SK-N-SH (cell line): Measurements from ENCODE around the gene CYP4F22. TPM values are rescaled to one million over a fixed set of nuclear protein-coding genes. Genes with fewer than 3 reads are reported as not detected.

Source experiments
- CTCF ChIA-PET: fragments of 300-600, 350-600 bp; formaldehyde crosslinking; extraction: SDS; loops from one replicate; lab custom pipeline; 2021; lab: Yijun Ruan, JAX
- POLR2A ChIA-PET: fragments of 350-600 bp; sonication (Branson Sonifier 250); formaldehyde crosslinking; extraction: SDS; loops from one replicate; lab custom pipeline; 2020; ENCODE audit warnings: antibody characterized with exemption, inconsistent platforms; lab: Yijun Ruan, JAX
- DNase-seq: peaks from one replicate; pipeline ENCODE4 v3.0.0; 2012
- H2AFZ ChIP-seq: fragments of 200-600 bp; sonication (generic); 2 replicates; pipeline ENCODE4 v1.8.1; 2016; ENCODE audit warnings: antibody characterized with exemption, mild to moderate bottlenecking, low read depth
- H3F3A ChIP-seq: fragments of 200-600 bp; sonication (generic); replicated peaks from 2 replicates; pipeline ENCODE3; 2016; ENCODE audit warnings: antibody characterized with exemption, mild to moderate bottlenecking; ENCODE audit not compliant: insufficient read depth
- H3K27ac ChIP-seq, 2 experiments: fragments of 200-500 bp in 1 of 2; fragments of 200-600 bp in 1 of 2; sonication (Bioruptor generic) in 1 of 2; sonication (generic), shearing (Covaris generic) in 1 of 2; 2 replicates each; pipeline versions ENCODE4 v1.5.1 to v1.6.1; 2014 to 2016; ENCODE audit warnings: low read depth in 2 of 2, inconsistent platforms in 1 of 2, low read length in 1 of 2, mild to moderate bottlenecking in 1 of 2, mixed read lengths in 1 of 2
- H3K27me3 ChIP-seq: fragments of 200-600 bp; sonication (generic), shearing (Covaris generic); 2 replicates; pipeline ENCODE4 v1.6.1; 2016; ENCODE audit warnings: mixed run types; ENCODE audit not compliant: insufficient read depth
- H3K36me3 ChIP-seq, 2 experiments: fragments of 200-500 bp in 1 of 2; fragments of 200-600 bp in 1 of 2; sonication (Bioruptor generic) in 1 of 2; sonication (generic) in 1 of 2; replicated peaks in 1 of 2; 2 replicates each; pipeline versions ENCODE3 to v1.5.1; 2014 to 2016; ENCODE audit warnings: low read length in 1 of 2, mild to moderate bottlenecking in 1 of 2; ENCODE audit not compliant: insufficient read depth in 2 of 2, control insufficient read depth in 1 of 2
- H3K4me1 ChIP-seq, 2 experiments: fragments of 200-500 bp in 1 of 2; fragments of 200-600 bp in 1 of 2; sonication (Bioruptor generic) in 1 of 2; sonication (generic), shearing (Covaris generic) in 1 of 2; 2 replicates each; pipeline versions ENCODE4 v1.5.1 to v1.6.1; 2014 to 2016; ENCODE audit warnings: low read depth in 1 of 2, low read length in 1 of 2, mixed run types in 1 of 2; ENCODE audit not compliant: insufficient read depth in 2 of 2, control insufficient read depth in 1 of 2
- H3K4me2 ChIP-seq: fragments of 200-600 bp; sonication (generic), shearing (Covaris generic); 2 replicates; pipeline ENCODE4 v1.6.1; 2017; ENCODE audit warnings: mixed run types
- H3K4me3 ChIP-seq, 2 experiments: fragments of 200-500 bp in 1 of 2; fragments of 200-600 bp in 1 of 2; sonication (Bioruptor generic) in 1 of 2; sonication (generic), shearing (Covaris generic) in 1 of 2; 2 replicates each; pipeline versions ENCODE4 v1.5.1 to v1.8.1; 2014 to 2016; ENCODE audit warnings: low read depth in 2 of 2, inconsistent platforms in 1 of 2, low read length in 1 of 2, mild to moderate bottlenecking in 1 of 2, mixed read lengths in 1 of 2, moderate library complexity in 1 of 2
- H3K79me2 ChIP-seq: fragments of 200-600 bp; sonication (generic); 2 replicates; pipeline ENCODE4 v1.8.1; 2017; ENCODE audit warnings: mild to moderate bottlenecking; ENCODE audit not compliant: insufficient read depth
- H3K9ac ChIP-seq: fragments of 200-600 bp; sonication (generic); 2 replicates; pipeline ENCODE4 v1.6.1; 2017; ENCODE audit warnings: mixed run types
- H3K9me2 ChIP-seq: fragments of 200-600 bp; sonication (generic); 2 replicates; pipeline ENCODE4 v1.6.1; 2017; ENCODE audit warnings: mixed run types
- H3K9me3 ChIP-seq: fragments of 200-600 bp; sonication (generic); 2 replicates; pipeline ENCODE4 v1.6.1; 2017; ENCODE audit warnings: mixed run types, mild to moderate bottlenecking, moderate library complexity
- H4K20me1 ChIP-seq: fragments of 200-600 bp; sonication (generic); 2 replicates; pipeline ENCODE4 v1.6.1; 2017; ENCODE audit warnings: mild to moderate bottlenecking, mixed run types; ENCODE audit not compliant: insufficient read depth
- MXI1 ChIP-seq: IDR thresholded peaks from 2 replicates; pipeline ENCODE4 v1.6.1; 2012; ENCODE audit warnings: mild to moderate bottlenecking, low read depth, low read length, improper control_type of control experiment
- REST ChIP-seq: IDR thresholded peaks from 2 replicates; pipeline ENCODE4 v1.6.1; 2012; ENCODE audit warnings: mild to moderate bottlenecking, low read depth, low read length, moderate library complexity
- SIN3A ChIP-seq: IDR thresholded peaks from 2 replicates; pipeline ENCODE4 v1.6.1; 2012; ENCODE audit warnings: low read depth, mild to moderate bottlenecking, low read length, moderate library complexity, borderline replicate concordance
- TEAD4 ChIP-seq: IDR thresholded peaks from 2 replicates; pipeline ENCODE4 v1.4.0; 2012; ENCODE audit warnings: mild to moderate bottlenecking, borderline replicate concordance; ENCODE audit not compliant: insufficient read depth
- USF1 ChIP-seq: IDR thresholded peaks from 2 replicates; pipeline ENCODE4 v1.4.0; 2012; ENCODE audit warnings: low read depth, borderline replicate concordance
- WGBS: methylation state at CpG from one replicate; pipeline ENCODE4 v1.1.6; 2017; ENCODE audit warnings: low lambda C conversion rate; 5-methylcytosine and 5-hydroxymethylcytosine counted together
- polyA plus RNA-seq, 3 experiments: library from polyadenylated mRNA; depleted of rRNA; stranded (reverse); fragments of >200 nt; gene quantifications; 2 replicates each; pipeline ENCODE4 v1.2.3, GENCODE V29; 2012

The CYP4F22 gene
- polyA plus RNA-seq, 1 of the 3 experiments (the other 2 are of a cell fraction), result not detected

DNA sequence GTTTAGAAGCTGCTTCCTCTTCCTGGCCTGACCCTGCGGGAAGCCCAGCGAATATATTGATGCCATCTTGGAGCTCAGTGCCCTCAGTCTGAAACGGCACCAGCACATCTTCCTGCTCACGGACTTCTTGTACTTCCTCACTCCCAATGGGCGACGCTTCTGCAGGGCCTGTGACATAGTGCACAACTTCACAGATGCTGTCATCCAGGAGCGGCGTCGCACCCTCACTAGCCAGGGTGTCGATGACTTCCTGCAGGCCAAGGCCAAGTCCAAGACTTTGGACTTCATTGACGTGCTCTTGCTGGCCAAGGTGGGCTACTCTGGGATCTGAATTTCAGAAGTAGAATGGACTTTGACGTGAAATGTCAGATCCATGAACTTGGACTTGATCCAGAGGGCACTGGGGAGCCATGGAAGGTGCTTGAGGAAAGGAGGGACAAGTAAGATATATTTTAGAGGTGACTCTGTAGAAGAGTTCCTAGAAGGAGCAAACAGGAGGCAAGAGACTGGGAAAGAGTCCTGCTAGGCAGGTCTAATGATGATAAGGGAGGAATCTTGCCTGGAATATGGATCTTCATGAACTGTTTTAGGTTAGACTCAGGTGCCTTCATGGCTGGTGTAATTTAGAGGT is 68.3 kb downstream of the CYP4F22 start:
- DNase-seq, result no peak
- Histone ChIP-seq H3K4me1 (no peaks in the 10 kb centered on the region), H3K4me2 (no peak overlapping the region), H3K36me3 (no peaks in the 10 kb centered on the region), H3K27me3 (peaks cover 12% of the 10 kb centered on the region; the same call in 1 of the 2 replicates), H3K79me2 (no peaks in the 10 kb centered on the region), H3K9me2 (no peaks in the 10 kb centered on the region), H2AFZ (no peak overlapping the region), H3K4me3 (no peak overlapping the region), H3K9ac (no peak overlapping the region), H4K20me1 (no peaks in the 10 kb centered on the region), H3K27ac (no peak overlapping the region), H3K9me3 (no peaks in the 10 kb centered on the region), H3F3A (no peaks in the 10 kb centered on the region)
- 2% methylated on average over 9 of the region's 12 CpGs for WGBS
- POLR2A ChIA-PET, result no interaction called here
- CTCF ChIA-PET, result interaction anchor here (0.7 kb wide), 1 partner anchor 8 kb away, joined by 3 read pairs; no protein-coding TSS in a partner anchor
- no peak for TF ChIP-seq REST
- TF ChIP-seq MXI1, result no peak
- TF ChIP-seq SIN3A, result no peak
- TF ChIP-seq TEAD4, result no peak

DNA sequence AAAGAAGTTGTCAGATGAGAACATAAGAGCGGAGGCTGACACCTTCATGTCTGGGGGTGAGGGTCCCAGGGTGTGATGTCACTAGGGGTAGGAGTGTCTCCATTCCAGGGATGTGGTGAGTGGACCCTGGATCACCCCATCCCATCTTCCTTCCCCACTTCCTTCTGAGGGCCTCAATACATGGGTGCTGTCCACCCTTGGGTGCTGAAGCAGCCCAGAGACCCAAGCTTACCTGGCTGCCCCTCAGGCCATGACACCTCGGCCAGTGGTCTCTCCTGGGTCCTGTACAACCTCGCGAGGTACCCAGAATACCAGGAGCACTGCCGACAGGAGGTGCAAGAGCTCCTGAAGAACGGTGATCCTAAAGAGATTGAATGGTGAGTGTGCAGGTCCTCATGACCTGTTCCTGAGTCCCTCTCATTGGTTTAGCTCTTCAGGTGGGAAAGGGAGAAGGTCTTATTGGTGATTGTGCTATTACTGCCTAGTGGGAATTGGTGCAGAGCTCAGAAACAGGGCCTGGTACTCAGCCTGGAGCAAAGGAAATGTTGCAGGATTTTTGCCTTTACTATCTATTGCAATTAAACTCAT is 69.0 kb downstream of the CYP4F22 start:
- H3K9ac ChIP-seq, result no peak overlapping the region
- H3K4me3 ChIP-seq, result no peak overlapping the region
- H3K9me2 ChIP-seq, result no peaks in the 10 kb centered on the region
- CTCF ChIA-PET, result no interaction called here
- 13% methylated on average over 5 of the region's 6 CpGs for WGBS
- no peaks in the 10 kb centered on the region for H4K20me1 ChIP-seq
- H3F3A ChIP-seq, result no peaks in the 10 kb centered on the region
- H3K27me3 ChIP-seq, result peaks cover 19% of the 10 kb centered on the region; the same call in 1 of the 2 replicates
- H3K4me2 ChIP-seq, result no peak overlapping the region
- DNase-seq, result no peak
- POLR2A ChIA-PET, result no interaction called here
- H3K27ac ChIP-seq, result no peak overlapping the region
- TF ChIP-seq REST (peak; percentile 86), USF1 (no peak)
- no peaks in the 10 kb centered on the region for H3K79me2 ChIP-seq
- H2AFZ ChIP-seq, result no peak overlapping the region
- no peaks in the 10 kb centered on the region for H3K4me1 ChIP-seq
- no peaks in the 10 kb centered on the region for H3K9me3 ChIP-seq
- no peaks in the 10 kb centered on the region for H3K36me3 ChIP-seq
